Rectal smooth muscle tissue (tissue), 1 donor: Measurements from ENCODE around the gene ANKS4B.
"Not testable (repeated sequence)": the region's sequence is repeated elsewhere in the genome, so short reads cannot be mapped to it uniquely, and the experiment has no call there.

Source experiments
- H3K27ac ChIP-seq: one replicate; pipeline ENCODE4 v1.7.0; 2013; ENCODE audit warnings: low read depth, low read length, inconsistent platforms
- H3K27me3 ChIP-seq: one replicate; pipeline ENCODE4 v1.7.0; 2013; ENCODE audit warnings: low read length; ENCODE audit not compliant: control insufficient read depth, insufficient read depth
- H3K36me3 ChIP-seq: one replicate; pipeline ENCODE4 v1.7.0; 2013; ENCODE audit warnings: low read length; ENCODE audit not compliant: control insufficient read depth, insufficient read depth
- H3K4me1 ChIP-seq: one replicate; pipeline ENCODE4 v1.7.0; 2013; ENCODE audit warnings: low read length; ENCODE audit not compliant: control insufficient read depth, insufficient read depth
- H3K4me3 ChIP-seq: one replicate; pipeline ENCODE4 v1.7.0; 2013; ENCODE audit warnings: low read length
- H3K9ac ChIP-seq: one replicate; pipeline ENCODE4 v1.7.0; 2013; ENCODE audit warnings: low read length

The ANKS4B gene

GRCh38 chr16:21233521-21234150 is at the start of gene ANKS4B:
Gene ANKS4B (plus strand): TSS chr16:21233699. CDS start chr16:21233738, 39 bp downstream.
- no peak within 1 kb of the TSS for H3K9ac ChIP-seq
- no peaks in the 10 kb centered on the region for H3K36me3 ChIP-seq
- peak within 1 kb of the TSS; percentile 23 for H3K4me3 ChIP-seq
- H3K27me3 ChIP-seq: no peaks in the 10 kb centered on the region
- H3K4me1 ChIP-seq: no peaks in the 10 kb centered on the region
- no peak within 1 kb of the TSS for H3K27ac ChIP-seq

GRCh38 chr16:21183995-21184394 is 49.5 kb upstream of the ANKS4B start:
- Histone ChIP-seq H3K36me3 (peaks cover 14% of the 10 kb centered on the region), H3K9ac (no peak overlapping the region), H3K27me3 (no peaks in the 10 kb centered on the region), H3K4me1 (no peaks in the 10 kb centered on the region), H3K27ac (no peak overlapping the region), H3K4me3 (no peak overlapping the region)

GRCh38 chr16:21184834-21185233 is 48.7 kb upstream of the ANKS4B start:
- Histone ChIP-seq H3K27ac (no peak overlapping the region), H3K4me3 (no peak overlapping the region), H3K9ac (no peak overlapping the region), H3K27me3 (no peaks in the 10 kb centered on the region), H3K36me3 (peaks cover 9% of the 10 kb centered on the region), H3K4me1 (no peaks in the 10 kb centered on the region)

GRCh38 chr16:21185659-21186325 is 47.7 kb upstream of the ANKS4B start:
- H3K4me1 ChIP-seq: no peaks in the 10 kb centered on the region
- H3K36me3 ChIP-seq: peaks cover 9% of the 10 kb centered on the region
- no peak overlapping the region for H3K9ac ChIP-seq
- H3K27ac ChIP-seq: no peak overlapping the region
- H3K27me3 ChIP-seq: no peaks in the 10 kb centered on the region
- H3K4me3 ChIP-seq: no peak overlapping the region

GRCh38 chr16:21186326-21186691 is 47.2 kb upstream of the ANKS4B start:
- H3K27me3 ChIP-seq: no peaks in the 10 kb centered on the region
- H3K9ac ChIP-seq: no peak overlapping the region
- no peaks in the 10 kb centered on the region for H3K4me1 ChIP-seq
- no peak overlapping the region for H3K4me3 ChIP-seq
- H3K36me3 ChIP-seq: peaks cover 9% of the 10 kb centered on the region
- no peak overlapping the region for H3K27ac ChIP-seq

- no peaks in the 10 kb centered on the region for H3K27me3 ChIP-seq
- H3K4me1 ChIP-seq: no peaks in the 10 kb centered on the region
- no peak overlapping the region for H3K9ac ChIP-seq
- H3K27ac ChIP-seq: no peak overlapping the region
- H3K36me3 ChIP-seq: no peaks in the 10 kb centered on the region
- no peak overlapping the region for H3K4me3 ChIP-seq
Observed at GRCh38 chr16:21189311-21189710, 44.2 kb upstream of the ANKS4B start.

GRCh38 chr16:21190013-21190412 is 43.5 kb upstream of the ANKS4B start:
- no peaks in the 10 kb centered on the region for H3K27me3 ChIP-seq
- H3K4me1 ChIP-seq: no peaks in the 10 kb centered on the region
- no peaks in the 10 kb centered on the region for H3K36me3 ChIP-seq
- no peak overlapping the region for H3K4me3 ChIP-seq
- no peak overlapping the region for H3K27ac ChIP-seq
- H3K9ac ChIP-seq: no peak overlapping the region

GRCh38 chr16:21190599-21190998 is 42.9 kb upstream of the ANKS4B start:
- H3K9ac ChIP-seq: no peak overlapping the region

GRCh38 chr16:21192991-21193390 is 40.5 kb upstream of the ANKS4B start:
- Histone ChIP-seq H3K4me3 (no peak overlapping the region), H3K9ac (no peak overlapping the region), H3K4me1 (no peaks in the 10 kb centered on the region), H3K27ac (no peak overlapping the region), H3K36me3 (no peaks in the 10 kb centered on the region), H3K27me3 (no peaks in the 10 kb centered on the region)

More at GRCh38 chr16:21190599-21190998, 42.9 kb upstream of the ANKS4B start:
- no peak overlapping the region for H3K4me3 ChIP-seq
- no peaks in the 10 kb centered on the region for H3K27me3 ChIP-seq
- H3K36me3 ChIP-seq: no peaks in the 10 kb centered on the region
- no peaks in the 10 kb centered on the region for H3K4me1 ChIP-seq
- H3K27ac ChIP-seq: no peak overlapping the region

- Histone ChIP-seq H3K9ac (no peak overlapping the region), H3K36me3 (no peaks in the 10 kb centered on the region), H3K4me3 (no peak overlapping the region), H3K27ac (no peak overlapping the region), H3K4me1 (no peaks in the 10 kb centered on the region), H3K27me3 (no peaks in the 10 kb centered on the region)
Observed at GRCh38 chr16:21194771-21195301, 38.7 kb upstream of the ANKS4B start.

- H3K9ac ChIP-seq, H3K27me3 ChIP-seq, H3K36me3 ChIP-seq, H3K4me3 ChIP-seq, H3K27ac ChIP-seq, H3K4me1 ChIP-seq: not testable (repeated sequence)
Observed at GRCh38 chr16:21195330-21195729, 38.2 kb upstream of the ANKS4B start.

- no peak overlapping the region for H3K27ac ChIP-seq
- H3K9ac ChIP-seq: no peak overlapping the region
- no peak overlapping the region for H3K4me3 ChIP-seq
- H3K36me3 ChIP-seq: no peaks in the 10 kb centered on the region
- no peaks in the 10 kb centered on the region for H3K4me1 ChIP-seq
- H3K27me3 ChIP-seq: no peaks in the 10 kb centered on the region
Observed at GRCh38 chr16:21197112-21197511, 36.4 kb upstream of the ANKS4B start.

- Histone ChIP-seq H3K27me3 (no peaks in the 10 kb centered on the region), H3K9ac (no peak overlapping the region), H3K36me3 (no peaks in the 10 kb centered on the region)
Observed at GRCh38 chr16:21197621-21198020, 35.9 kb upstream of the ANKS4B start.

More at GRCh38 chr16:21197621-21198020, 35.9 kb upstream of the ANKS4B start:
- H3K4me1 ChIP-seq: no peaks in the 10 kb centered on the region
- H3K27ac ChIP-seq: no peak overlapping the region
- no peak overlapping the region for H3K4me3 ChIP-seq
